OCI-LY1 (cell line): ENCODE results near the gene OSBPL6.

Source experiments
- CTCF ChIP-seq: fragments of 200-600 bp; sonication (generic), shearing (Covaris generic); IDR thresholded peaks from 2 replicates; pipeline ENCODE4 v1.5.1; 2017; ENCODE audit warnings: mild to moderate bottlenecking, antibody characterized with exemption, low read length, moderate library complexity, mixed read lengths
- EZH2 ChIP-seq: fragments of 200-600 bp; sonication (generic), shearing (Covaris generic); IDR thresholded peaks from 2 replicates; pipeline ENCODE4 v1.8.0; 2017; ENCODE audit warnings: borderline replicate concordance, mixed run types, mild to moderate bottlenecking, antibody characterized with exemption, low read length, moderate library complexity, mixed read lengths

GRCh38 chr2:178401994-178402437 is 207.7 kb downstream of the OSBPL6 start:
- TF ChIP-seq CTCF (no peak), EZH2 (no peak)
